Activated T-cell treated with anti-CD3 and anti-CD28 coated beads for 4 hours (primary cell): ENCODE data around the gene AP3D1.
A peak's percentile ranks its signal among the peaks of the same experiment; 100 is the strongest.
"Not testable (repeated sequence)": the region's sequence is repeated elsewhere in the genome, so short reads cannot be mapped to it uniquely, and the experiment has no call there.

Experiments
- DNase-seq: peaks from one replicate; pipeline ENCODE4 v3.0.0-alpha.2; 2020

AP3D1 gene

DNA sequence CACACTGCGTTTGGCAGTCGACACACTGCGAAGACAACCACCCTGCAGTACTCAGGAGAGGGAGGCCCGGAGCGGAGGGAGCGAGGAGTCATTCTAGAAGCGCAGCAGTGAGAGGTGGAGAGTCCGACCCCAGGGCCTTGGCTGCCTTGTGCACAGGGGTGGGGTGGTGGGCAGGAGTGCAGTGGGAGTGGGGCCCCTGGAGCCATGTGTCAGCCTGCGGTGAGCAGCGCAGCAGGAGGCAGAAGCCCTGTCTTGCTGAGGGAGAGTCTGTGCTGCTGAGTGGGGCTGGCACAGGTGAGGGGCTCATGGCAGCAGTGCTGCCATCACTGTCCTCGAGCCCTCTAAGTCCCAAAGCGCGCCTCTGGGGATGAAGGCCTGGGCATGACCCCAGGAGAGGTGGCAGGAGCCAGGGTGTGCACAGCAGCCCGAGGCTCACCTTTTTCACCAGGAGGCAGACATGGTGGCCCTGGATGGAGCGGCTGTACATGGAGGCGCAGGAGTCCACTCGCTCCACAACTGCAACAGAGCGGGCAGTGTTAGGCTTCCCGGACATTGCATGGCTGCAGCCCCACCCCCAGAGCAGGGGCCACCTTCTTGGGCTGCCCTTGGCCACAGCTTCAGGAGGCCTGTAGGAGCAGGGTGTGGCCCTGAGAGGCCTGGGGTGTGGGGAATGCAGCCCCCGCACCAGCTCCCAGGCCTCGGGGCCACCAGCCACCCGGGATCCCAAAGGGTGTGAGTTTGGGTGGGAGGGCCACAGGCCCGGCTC, 42.9 kb downstream of the AP3D1 start:
- no peak for DNase-seq

DNA sequence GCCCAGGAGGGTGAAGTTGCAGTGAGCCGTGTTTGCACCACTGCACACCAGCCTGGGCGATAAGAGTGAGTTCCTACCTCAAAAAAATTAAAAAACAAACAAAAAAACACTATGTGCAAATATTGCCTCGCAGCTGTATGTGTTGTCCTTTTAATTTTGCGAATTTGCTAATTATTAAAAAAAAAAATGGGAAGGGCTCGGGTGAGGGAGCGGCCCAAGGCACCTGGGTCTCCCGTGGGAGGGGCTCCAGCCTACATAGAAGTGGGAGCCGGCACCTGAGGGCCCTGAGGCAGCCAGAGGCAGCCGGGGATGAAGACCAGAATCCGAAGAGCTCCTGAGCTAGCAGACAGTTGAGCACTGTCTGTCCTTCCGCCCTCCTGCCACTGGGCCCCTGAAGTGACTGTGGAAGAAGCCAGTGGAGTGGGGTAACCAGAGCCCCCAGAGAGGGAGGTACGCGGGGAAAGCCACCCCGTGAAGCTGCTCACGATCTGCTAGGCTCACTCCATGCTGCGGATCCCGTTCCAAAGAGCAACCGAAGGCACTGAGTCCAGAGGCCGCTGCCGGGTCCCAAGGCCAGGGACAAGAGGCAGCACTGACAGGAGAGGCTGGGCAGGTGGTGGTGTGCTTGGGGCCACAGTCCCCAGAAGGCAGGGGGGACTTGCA, 48.2 kb downstream of the AP3D1 start:
- no peak for DNase-seq

DNA sequence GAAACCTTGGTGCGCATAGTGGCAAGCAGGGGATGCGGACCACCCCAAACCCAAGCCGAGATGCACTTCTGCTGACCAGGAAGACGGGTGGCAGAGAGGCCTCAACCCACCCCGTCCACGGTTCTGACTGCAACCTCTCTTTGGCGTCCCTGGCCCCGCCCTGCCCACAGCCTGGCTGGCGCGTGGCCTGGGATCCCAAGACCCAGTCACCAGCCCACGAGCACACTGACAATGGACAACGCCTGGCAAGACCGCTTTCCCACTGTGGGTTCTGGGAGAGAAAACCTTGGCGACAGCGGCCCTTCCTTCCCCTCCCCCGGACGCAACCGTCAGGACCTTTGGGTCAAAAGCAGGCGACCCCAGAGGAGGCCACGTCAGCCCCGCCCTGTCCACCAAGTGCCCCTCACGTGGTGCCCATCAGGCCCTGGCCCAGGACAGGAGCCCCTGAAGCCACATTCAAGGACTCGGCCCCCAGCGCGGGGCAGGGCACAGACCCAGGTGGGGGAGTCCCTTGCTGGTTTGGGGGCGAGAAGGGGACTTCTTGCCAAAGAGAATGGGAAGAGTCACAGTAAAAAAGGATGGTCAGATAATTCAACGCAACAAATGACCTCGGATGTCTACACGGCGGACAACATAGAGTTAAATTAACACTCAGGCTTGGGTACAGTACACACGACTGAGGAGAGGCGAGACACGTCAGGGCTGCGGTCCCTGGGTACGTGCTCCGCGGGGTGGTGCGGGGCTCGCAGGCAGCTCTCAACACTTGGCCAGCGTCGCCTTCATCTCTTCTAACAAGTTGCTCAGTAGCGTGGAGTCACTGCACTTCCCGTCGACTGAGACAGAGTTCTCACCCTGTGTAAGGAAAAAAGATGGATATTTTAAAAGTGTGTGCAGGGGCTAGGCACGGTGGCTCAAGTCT, 49.7 kb downstream of the AP3D1 start:
- no peak for DNase-seq

DNA sequence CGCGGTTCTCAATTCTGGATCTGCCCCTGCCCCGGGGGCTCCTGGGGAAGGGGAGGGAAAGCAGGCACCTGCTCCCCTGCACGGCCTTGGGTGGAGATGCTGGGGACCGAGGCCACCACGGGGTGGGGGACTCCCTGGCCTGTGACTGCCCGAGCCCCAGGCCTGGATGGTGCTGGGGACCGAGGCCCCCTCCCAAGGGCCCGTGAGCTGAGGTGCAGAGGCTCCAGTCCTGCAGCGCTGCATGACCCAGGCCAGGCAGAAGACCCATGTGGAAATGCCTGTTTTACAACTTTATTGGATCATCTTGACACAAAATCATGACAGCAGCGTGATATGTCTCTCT, 50.7 kb downstream of the AP3D1 start:
- DNase-seq, result no peak

DNA sequence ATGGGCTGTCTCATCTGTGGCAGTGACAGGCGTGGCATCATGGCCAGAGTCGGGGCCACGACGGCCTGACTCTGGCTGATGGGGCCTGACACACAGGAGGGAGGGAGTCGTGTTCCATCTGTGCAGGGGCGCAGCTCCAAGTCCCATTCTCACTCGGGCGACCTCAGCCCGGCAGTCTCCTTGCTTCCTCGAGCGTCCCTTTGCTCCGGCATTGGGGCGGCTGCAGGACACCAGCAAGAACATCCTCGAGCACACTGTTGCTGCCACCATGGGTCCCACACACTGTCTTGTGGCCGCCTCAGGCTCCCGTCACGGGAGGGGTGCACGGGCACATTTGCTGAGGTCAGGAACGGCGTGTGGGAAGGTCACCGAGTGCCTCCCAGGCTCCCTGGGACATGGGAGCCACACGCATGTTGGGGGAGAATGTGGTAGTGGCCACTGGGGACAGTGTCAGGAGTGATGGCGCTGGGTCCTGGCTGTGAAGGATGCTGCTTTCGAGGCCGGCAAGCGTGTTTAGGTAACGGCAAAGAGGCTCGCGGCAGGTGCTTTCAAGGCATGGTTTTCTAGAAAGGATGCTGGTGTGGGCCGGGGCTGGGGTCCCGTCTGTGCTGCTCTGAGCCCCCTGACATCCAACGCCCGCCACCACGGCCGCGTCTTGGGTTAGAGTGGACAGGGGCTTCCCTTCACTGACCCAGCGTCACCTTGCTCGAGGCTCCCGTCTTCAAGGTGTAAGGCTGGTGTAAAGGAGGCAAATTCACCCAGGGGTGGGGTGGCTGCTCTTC, 51.2 kb downstream of the AP3D1 start:
- DNase-seq, result no peak

DNA sequence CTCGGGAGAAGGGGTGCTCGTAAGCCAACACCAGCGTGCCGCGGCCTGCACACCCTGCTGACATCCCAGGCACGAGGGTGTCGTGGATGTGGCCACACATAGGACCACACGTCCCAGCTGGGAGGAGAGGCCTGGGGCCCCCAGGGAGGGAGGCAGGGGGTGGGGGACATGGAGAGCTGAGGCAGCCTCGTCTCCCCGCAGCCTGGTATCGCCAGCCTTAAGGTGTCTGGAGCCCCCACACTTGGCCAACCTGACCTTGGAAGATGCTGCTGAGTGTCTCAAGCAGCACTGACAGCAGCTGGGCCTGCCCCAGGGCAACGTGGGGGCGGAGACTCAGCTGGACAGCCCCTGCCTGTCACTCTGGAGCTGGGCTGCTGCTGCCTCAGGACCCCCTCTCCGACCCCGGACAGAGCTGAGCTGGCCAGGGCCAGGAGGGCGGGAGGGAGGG, 52.3 kb downstream of the AP3D1 start:
- no peak for DNase-seq

DNA sequence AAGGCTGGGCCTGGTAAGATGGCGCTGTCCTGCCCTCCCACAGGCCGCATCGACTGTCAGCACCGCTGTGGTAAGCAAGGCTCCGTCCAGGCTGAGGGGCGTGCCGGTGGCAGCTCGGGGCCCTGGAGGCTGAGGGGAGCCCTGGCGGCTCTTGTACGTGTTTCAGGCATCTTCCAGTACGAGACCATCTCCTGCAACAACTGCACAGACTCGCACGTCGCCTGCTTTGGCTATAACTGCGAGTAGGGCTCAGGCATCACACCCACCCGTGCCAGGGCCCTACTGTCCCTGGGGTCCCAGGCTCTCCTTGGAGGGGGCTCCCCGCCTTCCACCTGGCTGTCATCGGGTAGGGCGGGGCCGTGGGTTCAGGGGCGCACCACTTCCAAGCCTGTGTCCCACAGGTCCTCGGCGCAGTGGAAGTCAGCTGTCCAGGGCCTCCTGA, 53.5 kb downstream of the AP3D1 start:
- DNase-seq, result no peak

DNA sequence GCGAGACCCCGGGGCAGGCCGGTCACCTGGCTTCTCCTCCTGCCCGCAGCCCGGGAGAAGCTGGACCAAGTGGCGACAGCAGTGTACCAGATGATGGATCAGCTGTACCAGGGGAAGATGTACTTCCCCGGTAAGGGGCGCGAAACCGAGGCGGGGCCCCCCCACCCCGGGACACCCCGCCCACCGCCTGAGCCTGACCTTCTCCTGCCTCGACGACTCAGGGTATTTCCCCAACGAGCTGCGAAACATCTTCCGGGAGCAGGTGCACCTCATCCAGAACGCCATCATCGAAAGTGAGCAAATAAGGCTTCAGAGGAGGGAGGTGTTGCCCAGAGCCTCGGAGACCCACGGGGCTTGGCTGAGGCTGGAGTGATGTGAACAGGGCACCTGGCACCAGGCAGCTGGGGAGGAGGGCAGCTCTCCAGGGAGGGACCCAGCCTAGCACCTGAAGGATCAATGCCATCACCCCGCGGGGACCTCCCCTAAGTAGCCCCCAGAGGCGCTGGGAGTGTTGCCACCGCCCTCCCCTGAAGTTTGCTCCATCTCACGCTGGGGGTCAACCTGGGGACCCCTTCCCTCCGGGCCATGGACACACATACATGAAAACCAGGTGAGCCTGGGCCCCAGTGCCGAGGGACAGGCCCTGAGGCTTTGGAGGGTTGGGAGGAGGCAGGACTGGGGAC, 54.0 kb downstream of the AP3D1 start:
- DNase-seq, result peak; percentile 42

DNA sequence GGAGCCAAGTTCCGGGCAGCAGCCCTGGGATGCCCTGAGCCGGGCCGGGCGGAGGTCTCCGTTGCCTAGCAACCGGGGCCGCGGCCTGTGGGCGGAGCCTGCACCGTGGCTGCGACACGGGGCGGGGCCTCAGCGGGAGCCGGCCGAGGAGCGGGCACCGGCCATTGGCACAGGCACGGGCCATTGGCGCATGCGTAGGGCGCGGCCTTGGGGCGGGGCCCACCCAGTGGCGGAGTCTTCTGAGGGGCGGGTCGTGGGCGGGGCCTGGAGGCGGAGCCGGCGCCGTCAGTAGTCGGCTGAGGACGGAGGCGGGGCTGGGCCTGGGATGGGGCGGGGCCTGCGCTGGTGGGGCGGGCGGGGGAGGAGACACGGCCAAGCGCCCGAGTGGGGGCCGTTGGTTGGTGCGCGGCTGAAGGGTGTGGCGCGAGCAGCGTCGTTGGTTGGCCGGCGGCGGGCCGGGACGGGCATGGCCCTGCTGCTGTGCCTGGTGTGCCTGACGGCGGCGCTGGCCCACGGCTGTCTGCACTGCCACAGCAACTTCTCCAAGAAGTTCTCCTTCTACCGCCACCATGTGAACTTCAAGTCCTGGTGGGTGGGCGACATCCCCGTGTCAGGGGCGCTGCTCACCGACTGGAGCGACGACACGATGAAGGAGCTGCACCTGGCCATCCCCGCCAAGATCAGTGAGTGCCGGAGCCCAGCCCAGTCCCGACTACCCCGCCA, 54.7 kb downstream of the AP3D1 start, which contains the start of gene IZUMO4:
Gene IZUMO4 (plus strand): TSS at position 436 of the 723 bp plus-strand sequence. CDS start 31 bp downstream, at position 467.
- DNase-seq, result peak; percentile 100

DNA sequence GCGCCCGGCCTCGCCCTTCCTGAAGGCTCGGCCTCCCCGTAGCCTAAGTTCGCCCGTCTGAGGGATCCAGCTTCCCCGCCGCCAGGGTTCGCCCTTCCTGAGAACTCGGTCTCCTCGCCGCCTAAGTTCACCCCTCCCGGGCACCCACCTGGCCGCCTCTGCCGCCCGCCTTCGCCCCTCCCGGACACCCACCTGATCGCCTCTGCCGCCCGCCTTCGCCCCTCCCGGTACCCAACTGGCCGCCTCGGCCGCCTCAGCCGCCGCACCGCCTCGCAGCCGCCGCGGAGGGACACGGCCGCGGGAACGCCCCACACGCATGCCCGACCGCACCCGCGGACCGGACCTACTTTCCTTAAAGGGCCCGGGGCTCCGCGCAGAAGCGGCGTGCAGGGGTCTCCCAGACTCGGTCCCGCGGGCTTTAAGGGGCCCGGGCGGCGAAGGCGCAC, 55.3 kb downstream of the AP3D1 start, which contains the start of gene MOB3A:
Gene MOB3A (minus strand): TSS at position 293 of the 446 bp plus-strand sequence. CDS start 17,766 bp downstream, outside the sequence.
- peak; percentile 76 for DNase-seq

DNA sequence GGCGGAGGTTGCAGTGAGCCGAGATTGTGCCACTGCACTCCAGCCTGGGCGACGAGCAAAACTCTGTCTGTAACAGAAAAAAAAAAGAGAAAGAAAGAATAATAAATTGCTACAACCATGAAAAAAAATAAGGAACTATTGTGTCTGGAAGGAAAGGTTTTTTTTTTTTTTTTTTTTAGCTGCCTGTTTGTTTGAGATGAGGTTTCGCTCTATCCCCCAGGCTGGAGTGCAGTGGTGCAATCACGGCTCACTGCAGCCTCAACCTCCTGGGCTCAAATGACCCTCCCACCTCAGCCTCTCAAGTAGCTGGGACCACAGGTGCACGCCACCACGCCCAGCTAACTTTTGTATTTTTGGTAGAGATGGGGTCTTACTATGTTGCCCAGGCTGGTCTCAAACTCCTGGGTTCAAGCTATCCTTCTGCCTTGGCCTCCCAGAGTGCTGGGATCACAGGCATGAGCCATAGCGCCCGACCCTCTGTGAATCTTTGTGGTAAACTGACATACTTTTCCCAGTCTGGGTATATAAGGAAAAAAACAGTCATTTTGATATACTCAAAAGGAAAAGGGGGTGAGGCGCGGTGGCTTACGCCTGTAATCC, 59.3 kb downstream of the AP3D1 start:
- DNase-seq, result not testable (repeated sequence)

DNA sequence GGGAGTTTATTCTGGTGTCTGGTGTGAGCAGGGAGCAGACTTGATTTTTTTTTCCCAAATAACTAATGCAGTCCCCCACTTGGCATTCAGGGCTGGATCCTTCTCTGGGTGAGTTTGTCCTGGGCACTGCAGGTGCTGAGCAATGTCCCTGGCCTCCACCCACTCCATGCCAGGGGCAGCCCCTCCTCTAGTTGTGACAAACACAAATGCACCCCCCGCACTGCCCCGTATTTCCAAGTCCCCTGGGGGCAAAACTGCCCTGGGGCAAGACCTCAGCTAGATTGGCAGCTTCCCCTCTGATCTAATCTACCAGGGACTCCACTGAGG, 61.7 kb downstream of the AP3D1 start:
- no peak for DNase-seq

DNA sequence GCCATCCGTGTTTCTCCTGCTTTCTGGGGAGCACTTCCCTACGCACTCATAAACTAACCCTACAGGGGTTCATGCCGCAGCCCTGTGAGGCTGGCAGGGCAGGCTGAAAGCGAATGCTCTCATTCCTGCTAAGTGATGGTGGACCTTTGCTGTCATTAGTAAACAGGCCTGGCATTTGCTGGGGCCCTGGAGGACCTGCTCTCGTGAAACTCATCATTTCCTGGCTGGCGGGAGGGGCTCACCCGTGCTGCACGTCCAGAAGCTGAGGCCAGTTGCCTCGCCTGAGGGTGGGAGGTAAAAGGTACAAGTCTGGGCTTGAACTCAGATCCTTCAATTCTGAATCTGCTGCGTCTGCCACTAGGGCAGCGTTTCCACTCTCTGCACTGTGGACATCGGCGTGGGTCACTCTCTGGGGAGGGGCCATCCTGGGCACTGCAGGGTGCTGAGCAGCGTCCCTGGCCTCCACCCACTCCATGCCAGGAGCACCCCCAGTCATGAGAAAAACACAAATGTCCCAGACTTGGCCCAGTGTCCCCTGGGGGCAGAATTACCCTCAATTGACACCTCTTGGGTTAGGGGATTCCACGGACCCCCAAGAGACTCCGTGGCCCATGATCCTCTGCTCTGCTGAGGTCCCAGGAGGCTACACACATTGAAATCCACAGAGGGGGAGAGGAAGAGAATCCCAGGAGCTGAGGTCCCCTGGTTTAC, 62.2 kb downstream of the AP3D1 start:
- no peak for DNase-seq

DNA sequence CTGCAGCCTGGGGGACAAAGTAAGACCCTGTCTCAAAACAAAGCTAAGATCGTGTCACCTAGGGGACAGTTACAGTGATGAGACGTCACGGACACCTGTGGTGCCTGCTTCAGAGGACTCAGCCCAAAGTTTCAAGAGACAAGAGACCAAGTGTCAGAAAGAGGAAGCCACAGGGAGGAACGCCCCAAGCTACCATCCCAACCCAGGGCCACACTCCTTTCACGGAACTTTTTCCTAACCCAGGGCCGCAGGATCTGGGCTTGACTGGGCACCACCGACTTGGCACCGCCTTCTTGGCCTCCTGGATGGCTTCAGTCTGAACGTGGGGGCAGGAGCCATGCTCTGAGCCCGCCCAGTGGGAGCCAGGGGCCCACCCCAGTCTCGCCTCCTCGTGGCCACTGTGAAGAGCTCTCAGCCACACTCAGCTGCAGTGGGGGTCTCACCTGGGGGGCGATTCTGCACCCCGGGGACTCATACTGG, 63.7 kb downstream of the AP3D1 start:
- no peak for DNase-seq

DNA sequence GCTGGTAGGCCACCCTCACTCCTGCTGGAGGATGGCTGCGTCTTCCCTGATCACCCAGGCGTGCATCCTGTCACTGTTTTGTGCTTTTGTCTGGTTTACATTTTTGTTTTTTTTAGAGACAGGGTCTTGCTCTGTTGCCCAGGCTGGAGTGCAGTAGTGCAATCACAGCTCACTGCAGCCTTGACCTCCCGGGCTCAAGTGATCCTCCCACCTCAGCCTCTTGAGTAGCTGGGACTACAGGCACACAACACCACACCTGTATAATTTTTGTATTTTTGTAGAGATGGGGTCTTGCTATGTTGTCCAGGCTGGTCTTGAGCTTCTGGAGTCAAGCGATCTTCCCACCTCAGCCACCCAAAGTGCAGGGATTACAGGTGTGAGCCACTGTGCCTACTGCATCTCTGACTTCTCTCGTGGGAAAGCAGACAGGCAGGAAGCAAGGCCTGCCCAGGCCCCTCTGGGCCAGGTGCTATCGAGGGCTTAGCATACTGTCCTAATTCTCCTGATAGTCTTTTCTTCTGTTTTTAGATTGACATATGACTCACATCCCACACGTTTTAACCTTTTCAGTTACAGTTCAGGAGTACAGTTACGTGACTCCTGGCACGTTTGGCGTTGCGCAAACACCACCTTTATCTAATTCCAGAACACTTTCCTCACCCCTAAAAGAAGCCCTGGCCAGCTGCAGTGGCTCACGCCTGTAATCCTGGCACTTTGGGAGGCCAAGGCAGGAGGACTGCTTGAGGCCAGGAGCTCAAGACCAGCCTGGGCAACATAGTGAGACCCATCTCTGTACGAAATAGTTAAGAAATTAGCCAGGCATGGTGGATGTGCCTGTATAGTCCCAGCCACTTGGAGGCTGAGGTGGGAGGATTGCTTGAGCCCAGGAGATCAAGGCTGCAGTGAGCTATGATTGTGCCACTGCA, 64.4 kb downstream of the AP3D1 start:
- DNase-seq, result not testable (repeated sequence)

DNA sequence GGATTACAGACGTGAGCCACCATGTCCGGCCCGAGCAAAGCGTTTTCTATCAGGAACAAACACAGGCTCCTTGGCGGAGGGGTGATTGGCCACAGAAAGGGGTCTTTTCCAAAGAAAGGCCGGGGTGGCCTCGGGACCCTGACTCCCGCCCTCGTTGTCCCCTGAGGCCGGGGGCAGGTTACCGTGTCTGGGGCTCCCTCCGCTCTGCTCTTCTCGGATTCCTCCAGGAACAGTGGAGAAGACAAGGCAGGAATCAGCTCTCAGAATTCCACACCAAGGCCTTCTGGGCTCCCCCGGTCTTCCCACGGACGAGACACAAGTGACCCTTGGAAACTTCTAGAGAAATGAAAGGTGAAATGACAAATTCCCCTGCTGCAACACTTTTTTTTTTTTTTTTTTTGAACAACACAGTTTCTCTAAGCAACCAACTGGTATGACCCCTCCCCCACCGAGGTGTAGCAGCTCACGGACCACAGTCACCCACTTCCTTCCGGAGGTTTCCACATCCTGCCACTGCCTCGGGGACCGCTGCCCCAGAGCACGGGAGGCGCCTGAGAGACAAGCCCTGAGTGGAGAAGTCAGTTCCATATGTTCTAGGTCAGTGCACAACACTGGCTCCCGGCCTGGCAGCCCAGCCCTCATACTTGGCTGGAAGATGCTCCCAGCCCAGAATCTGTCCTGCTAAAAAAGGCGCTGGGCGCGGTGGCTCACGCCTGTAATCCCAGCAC, 66.2 kb downstream of the AP3D1 start:
- peak; percentile 85 for DNase-seq

DNA sequence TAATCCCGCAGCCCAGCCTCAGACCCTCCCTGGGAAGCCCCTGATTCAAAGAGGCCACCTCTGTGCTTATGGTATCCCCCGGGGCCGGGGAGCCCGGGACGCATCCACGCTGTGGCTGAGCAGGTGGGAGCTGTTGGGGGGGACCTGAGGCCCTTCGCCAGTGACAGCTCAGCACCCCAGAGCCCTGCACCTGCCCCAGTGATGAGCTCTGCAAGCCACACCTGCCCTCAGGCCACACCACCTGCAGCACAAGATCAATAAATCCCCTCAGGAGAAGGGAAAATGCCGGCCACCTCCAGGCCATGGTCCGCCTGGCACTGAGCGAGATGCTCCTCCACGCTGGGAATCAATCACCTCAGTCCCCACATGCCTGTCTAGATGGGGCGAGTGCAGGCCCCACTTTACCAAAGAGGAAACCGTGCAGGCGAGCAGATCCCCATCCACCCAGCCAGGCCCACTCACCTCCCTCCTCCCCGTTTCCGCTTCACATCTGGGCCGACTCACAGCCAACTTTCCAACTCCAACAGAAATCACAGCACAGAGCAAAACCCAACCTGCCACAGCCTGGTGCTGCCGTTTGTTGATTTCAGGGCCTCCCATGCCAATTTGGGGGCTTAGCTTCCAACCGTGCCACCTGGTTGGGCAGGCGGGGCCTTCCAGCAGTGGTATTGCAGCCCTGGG, 68.1 kb downstream of the AP3D1 start:
- DNase-seq, result peak; percentile 61
